Fibroblast of pulmonary artery (primary cell): ENCODE measurements around the gene HPCA.

ENCODE experiments used
- DNase-seq: peaks from one replicate; pipeline ENCODE4 v3.0.0-alpha.2; 2010; ENCODE audit warnings: low read depth
- H3K4me3 ChIP-seq: replicated peaks from 2 replicates; pipeline ENCODE4 v1.5.1; 2011; ENCODE audit warnings: low read depth, mild to moderate bottlenecking, control low read depth, low read length, moderate library complexity
- CTCF ChIP-seq: IDR thresholded peaks from 2 replicates; pipeline ENCODE4 v1.5.1; 2011; ENCODE audit warnings: mild to moderate bottlenecking, control low read depth, low read length, inconsistent platforms; ENCODE audit errors: missing control alignments

Gene HPCA

DNA sequence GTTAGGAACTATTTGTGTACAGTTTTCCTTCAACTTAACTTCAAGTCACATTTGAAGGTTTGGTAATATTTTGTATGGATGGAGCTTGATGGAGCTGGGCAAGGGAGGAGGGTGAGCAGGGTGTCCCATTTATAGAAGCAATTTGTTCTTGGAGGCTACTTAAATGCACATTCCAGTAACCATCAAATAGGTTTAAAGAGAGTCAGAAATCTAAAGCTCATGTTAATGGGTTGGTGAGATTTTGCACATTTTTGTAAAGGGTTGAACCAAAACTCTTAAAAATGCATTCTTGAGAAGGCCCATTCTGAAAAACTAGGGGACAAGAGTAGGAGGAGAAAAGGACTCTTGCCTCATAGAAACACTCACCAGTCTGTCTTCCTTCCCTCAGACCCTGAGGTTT lies 25.7 kb upstream of the HPCA start:
- no peak for TF ChIP-seq CTCF
- DNase-seq: no peak
- no peak overlapping the region for H3K4me3 ChIP-seq

DNA sequence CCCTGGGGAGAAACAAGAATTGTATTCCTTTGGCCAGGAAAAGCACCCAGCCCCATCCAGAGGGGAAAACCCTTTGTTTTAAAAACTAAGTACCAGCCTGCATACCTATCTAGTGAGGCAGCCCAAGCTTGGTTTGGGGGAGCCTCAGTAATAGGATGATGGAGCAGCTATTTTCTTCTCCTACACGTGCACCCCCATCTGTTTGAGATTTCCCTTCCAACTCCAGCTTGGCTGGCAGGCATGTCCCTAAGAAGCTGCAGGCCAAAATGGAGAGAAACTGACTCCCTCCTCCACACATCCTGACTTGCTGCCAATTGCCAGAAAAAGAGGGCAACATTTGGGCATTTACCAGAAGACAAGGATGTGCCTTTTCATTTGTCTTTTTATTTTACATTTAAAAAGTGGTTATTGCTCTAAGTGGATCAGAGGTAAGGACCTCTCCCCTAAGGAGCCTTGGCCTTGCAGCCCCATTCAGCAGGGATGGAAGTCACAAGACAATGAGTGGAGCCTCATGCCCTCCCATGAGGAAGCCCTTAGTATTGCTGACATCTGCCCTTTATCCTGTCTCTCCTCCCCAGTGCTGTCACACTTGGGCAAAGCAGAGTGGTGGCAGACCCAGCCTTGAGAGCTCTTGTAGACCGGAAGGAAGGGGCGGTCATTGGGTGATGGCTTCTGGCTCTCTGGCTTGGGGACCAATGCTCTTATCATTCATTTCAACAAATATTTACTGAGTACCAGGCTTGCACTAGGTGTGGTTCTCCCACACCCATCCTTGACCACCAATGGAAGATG lies 24.2 kb upstream of the HPCA start:
- H3K4me3 ChIP-seq: no peak overlapping the region
- no peak for TF ChIP-seq CTCF
- DNase-seq: no peak

DNA sequence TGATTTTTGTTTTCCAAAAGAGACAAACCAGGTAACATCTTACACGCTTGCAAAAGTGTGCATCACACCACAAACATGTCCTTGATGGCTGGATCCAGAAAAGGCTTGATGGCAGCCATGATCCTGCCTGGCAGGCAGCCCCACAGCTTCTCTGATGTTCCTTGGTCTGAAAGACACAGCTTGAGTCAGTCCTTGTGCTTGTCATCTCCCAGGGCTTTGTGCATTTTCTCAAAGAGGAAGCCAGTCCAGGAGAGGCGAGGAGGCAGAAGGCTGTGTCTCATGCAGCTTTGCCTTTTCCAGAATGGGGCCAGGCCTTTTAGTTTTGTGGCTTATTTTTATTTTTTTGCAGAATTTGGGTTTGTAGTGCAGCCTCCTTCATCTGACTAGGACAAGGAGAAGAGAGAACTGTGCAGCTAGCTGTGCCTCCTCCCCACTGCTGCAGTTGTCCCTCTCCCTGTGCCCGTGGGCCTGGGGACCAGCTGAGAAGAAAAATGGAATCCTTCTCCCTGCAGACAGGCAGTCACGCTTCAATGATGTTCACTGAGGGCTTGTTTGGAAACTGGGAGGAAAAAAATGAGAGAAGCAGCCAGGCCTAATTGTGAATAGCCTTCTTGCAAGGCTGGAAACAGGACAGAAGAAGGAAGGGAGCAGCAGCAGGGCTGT lies 22.9 kb upstream of the HPCA start:
- no peak for TF ChIP-seq CTCF
- no peak overlapping the region for H3K4me3 ChIP-seq
- DNase-seq: no peak

GRCh38 chr1:32863881-32864245 lies 22.4 kb upstream of the HPCA start:
- no peak overlapping the region for H3K4me3 ChIP-seq
- TF ChIP-seq CTCF: no peak
- no peak for DNase-seq

- H3K4me3 ChIP-seq: no peak overlapping the region
- DNase-seq: no peak
- no peak for TF ChIP-seq CTCF
Measured at GRCh38 chr1:32864375-32865019, 21.8 kb upstream of the HPCA start.

- TF ChIP-seq CTCF: no peak
- no peak overlapping the region for H3K4me3 ChIP-seq
- no peak for DNase-seq
Measured at GRCh38 chr1:32865639-32866405, 20.5 kb upstream of the HPCA start.
